HG03025 (cell line): ENCODE measurements around the gene OR56A5.
"Not testable (repeated sequence)": the region's sequence is repeated elsewhere in the genome, so short reads cannot be mapped to it uniquely, and the experiment has no call there.

Experiments used
- ATAC-seq: cut with Tn5 transposase; IDR thresholded peaks from one replicate; pipeline ENCODE4 v1.9.1; 2021; ENCODE audit warnings: mild to moderate bottlenecking, moderate library complexity; ENCODE audit not compliant: unreplicated experiment, low FRiP score

The OR56A5 gene

DNA sequence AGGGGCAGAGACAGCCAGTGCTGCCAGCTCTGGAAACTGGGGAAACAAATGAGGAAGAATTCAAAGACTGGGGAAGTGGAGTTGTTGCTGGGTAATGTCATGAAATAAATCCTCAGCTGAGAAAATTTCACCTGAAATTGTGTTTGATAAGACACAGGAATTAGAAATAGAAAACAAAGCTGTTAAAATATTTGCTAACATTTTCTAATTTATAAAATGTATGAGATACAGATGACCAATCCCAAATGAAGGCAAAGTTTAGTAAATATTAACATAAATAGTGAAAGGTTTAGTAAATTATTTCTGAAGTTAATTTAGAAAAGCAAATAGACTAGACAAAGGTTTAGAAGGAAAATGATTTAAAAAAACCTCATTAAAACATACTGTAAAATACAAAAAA lies at the start of gene OR56A5:
TSS of gene OR56A5 (minus strand) at position 101 of the 400 bp plus-strand sequence. CDS start at position 101, 0 bp downstream.
- ATAC-seq, result no peak

DNA sequence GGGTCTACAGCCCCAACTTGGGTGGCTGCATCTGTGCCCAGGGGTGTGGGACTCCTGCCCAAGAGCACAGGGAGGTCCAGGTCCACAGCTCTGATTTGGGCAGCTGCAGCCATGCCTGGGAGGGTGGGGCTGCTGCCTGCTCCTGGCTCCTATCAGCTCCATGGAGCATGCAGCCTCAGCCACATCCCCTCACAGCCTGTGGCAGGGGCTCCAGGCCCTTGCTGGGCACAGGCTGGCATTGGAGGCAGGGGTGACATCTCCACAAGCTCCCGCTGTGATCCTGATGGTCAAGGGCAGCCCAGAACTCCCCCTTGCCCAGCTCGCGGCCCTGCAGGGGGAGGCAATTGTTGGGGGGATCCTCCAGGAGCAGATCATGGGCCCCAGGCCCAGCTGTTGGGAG lies 44.7 kb upstream of the OR56A5 start:
- ATAC-seq, result no peak

- ATAC-seq, result no peak
These were observed 43.9 kb upstream of the OR56A5 start for GRCh38 chr11:6012035-6012668.

DNA sequence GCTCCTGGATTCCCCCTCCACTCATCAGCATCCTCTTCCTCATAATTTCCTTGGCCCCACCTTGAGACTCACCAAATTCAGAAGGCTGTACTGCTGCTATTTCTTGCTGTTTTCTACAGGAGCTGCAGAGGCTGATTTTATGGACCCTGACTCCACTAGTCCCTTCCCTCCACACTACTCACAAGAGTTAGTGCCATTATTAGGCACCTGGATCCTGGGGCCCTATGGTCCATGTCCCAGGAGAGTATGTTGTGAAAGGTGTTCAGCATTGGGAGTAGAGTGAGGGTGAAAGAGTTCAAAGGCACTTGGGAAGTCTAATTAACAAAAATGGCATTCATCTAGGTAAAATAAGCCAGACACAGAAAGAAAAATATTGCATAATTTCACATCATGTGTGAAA lies 38.6 kb upstream of the OR56A5 start, which contains the start of gene OR56A4:
TSS of gene OR56A4 (minus strand) at position 101 of the 400 bp plus-strand sequence. CDS start 3,954 bp downstream, outside the sequence.
- no peak for ATAC-seq

GRCh38 chr11:6006395-6006794 lies 38.1 kb upstream of the OR56A5 start:
- no peak for ATAC-seq

GRCh38 chr11:6002202-6002699 lies 34.0 kb upstream of the OR56A5 start:
- no peak for ATAC-seq

DNA sequence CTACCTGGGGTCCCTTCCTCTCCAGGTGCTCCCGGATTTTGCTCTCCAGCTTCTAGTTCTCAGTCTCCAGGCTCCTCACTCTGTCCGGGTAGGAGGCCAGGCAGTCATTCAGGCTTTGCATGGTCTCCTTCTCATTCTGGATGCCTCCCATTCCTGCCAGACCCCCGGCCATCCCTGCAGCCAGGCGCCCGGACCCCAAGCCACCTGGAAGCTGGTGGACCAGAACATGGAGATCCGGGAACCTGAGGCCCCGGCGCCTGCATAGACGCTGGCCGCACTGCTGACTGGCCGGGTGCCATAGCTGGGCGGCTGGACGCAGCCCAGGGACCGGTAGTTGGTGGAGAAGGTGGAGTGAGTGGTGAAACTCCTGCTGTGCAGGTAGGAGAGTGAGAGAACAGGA lies 26.5 kb upstream of the OR56A5 start:
- ATAC-seq, result no peak

GRCh38 chr11:5992604-5993251 lies 24.4 kb upstream of the OR56A5 start:
- ATAC-seq, result no peak

- no peak for ATAC-seq
These were observed 23.9 kb upstream of the OR56A5 start for GRCh38 chr11:5992150-5992549.

GRCh38 chr11:5989203-5989602 lies 20.9 kb upstream of the OR56A5 start:
- ATAC-seq, result no peak

DNA sequence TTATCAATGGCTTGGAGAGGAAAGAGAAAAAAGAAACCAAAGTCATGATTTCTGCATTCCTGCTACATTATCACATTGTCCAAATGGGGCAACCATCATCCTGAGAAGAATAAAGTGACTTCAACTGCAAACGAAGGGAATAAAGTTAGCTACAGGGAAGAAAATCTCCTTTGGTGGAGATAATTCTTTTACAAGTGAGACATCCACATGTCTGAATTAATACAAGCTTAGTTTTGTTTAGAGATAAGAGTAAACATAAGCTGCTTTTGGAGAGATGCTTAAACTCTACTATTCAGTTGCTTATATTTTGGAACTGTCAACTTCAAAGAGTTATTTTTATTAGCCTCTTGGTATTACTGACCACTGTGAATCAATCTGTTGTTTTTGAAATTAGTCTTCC lies 18.6 kb upstream of the OR56A5 start, which contains the start of gene OR52L1:
TSS of gene OR52L1 (minus strand) at position 101 of the 400 bp plus-strand sequence. CDS start at position 46, 55 bp downstream.
- ATAC-seq, result no peak

DNA sequence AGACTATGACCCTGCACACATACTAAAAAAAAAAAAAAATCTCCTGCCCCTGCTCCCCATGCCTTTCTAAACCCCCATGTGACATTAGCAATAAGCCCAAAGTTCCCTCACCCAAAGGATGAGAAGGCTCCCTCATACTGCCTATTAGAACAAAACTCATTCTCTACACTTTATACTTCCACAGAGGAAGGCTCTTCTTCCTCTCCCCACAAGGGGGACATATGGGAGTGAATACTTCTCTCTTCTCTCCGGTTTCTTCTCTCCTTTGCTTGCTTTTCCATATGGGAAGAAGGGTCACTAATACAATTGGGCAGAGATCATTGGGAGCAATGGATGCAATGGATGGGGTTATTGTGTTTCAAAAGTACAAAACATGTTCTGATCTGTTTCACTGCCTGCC lies 15.1 kb upstream of the OR56A5 start:
- ATAC-seq, result no peak

DNA sequence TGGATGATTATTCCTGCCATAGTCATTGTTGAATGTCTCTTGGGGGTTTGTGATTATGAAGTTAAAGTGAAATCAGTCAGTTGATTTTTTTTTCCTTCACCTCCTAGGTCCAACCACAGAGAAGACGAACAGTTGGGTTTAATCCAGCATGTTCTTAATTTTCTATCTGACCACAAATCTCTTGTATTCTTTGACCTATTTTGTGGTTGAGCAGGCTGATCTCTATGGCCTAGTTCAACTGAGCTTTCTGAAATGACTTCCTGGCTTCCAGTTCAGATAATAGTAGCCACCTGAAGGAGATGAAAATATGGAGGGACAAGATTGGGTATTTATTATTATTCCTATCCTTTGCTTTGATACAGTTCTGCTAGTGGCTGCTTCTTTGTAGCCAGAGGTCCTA lies 5.2 kb upstream of the OR56A5 start:
- no peak for ATAC-seq

DNA sequence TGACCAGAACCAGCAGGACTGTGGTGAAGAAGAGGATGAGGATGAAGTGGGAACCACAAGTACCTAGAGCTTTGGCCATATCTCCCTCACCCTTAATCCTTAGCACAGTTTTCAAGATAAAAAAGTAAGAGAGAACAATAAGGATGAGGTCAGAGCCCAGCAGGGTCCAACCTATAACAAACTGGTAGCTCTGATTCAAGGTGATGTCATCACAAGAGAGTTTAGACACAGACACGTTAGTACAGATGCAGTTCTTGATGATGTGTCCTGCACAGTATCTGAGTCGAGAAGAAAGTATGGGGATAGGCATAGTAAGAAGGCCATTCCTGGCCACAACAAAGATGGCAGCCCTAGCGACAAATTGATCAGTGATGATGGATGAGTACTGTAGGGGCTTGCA lies 586 bp downstream of the OR56A5 start:
- ATAC-seq, result no peak

DNA sequence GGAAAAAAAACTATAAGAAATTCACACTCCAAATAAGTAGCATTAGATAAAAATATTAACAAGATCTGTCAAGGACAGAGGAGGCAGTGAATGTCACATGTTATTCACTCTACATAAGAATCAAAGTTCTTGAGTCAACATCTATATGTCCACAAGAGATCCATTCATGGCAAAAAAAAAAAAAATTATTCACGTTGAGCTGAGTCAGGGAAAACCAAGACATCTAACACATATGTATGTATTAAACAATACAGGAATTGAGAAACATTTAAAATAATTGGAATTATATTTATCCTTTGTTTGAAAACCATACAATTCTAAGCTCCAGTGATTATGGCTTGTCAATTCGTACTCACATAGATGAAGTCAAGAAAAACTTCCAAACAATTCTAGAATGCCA lies 1.3 kb downstream of the OR56A5 start:
- ATAC-seq, result no peak

GRCh38 chr11:5960704-5961320 lies 7.5 kb downstream of the OR56A5 start:
- ATAC-seq, result not testable (repeated sequence)

GRCh38 chr11:5955586-5955985 lies 12.7 kb downstream of the OR56A5 start:
- no peak for ATAC-seq

DNA sequence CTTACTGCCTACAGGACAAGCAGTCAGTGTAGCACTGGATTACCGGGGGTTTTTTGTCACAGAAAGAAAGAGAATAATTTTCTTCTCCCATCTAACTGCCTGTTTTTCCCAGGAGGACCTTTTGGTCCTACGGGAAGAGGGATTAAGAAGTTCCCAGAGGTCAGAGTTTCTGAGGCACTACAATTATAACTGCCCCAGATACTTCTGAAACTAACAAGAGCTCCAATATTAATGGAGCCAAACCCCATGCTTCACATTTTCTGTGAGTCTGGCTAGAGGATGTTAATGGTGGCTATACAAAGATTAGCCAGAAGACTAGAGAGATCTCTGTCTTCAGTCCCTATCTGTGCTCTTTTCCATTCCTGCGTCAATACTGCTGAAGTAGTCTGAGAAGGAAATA lies 26.3 kb downstream of the OR56A5 start, which contains the start of gene OR56A3:
TSS of gene OR56A3 (plus strand) at position 301 of the 400 bp plus-strand sequence. CDS start 5,096 bp downstream, outside the sequence.
- ATAC-seq, result no peak

DNA sequence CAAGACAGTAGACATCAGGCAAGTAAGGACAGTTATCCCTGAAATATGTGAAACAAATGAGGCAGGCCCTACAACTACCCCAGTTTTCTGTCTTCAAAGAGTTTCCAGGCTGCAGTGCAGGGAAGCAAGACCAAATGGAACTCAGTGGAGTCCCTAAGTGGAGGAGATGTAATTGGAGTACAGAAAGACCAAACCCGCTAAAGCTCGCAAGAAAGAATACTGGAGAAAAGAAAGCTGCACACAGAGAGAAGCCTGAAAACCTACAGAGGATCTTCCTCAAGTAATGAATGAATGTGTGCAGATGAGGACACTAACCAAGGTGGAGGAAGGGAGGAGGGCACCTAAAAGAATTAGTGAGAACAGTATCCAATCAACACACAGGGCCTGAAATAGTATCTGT lies 27.5 kb downstream of the OR56A5 start:
- no peak for ATAC-seq

- ATAC-seq, result no peak
These were observed 29.7 kb downstream of the OR56A5 start for GRCh38 chr11:5938603-5938965.

DNA sequence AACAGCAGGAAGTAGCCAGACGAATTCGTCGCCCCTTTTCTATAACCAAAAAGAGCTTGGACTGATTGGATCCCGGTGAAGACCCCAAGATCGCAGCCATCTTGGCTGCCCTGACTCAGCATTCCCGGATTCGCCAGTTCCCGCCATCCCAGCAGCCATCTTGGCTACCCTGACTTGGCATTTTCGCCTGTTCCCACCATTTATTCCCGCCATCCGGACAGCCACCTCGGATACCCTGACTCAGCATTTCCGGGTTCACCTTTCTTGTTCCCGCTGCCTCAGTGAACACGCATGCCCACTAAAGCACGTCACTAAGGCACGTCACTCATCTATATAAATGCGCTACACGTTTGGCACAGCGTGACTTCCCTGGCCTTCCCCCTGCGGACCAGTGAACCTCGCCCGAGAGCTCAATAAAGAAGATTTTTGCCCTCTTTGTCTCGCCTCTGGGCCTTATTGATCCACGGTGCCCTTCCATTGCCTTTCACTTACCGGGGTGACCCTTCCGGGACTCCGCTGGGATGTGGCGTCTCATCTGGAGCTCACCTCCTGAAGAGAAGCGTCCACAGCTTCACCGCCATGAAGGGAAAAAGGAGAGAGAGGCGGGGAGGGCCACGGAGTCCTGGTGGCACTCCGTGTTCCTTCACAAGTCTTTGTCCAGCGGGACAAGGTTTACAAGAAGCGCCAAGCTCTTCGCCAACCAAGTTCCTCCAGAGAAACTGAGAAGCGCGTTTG lies 30.3 kb downstream of the OR56A5 start:
- no peak for ATAC-seq
